T-helper 2 cell (primary cell): ENCODE results near the gene KANSL3.
"Not testable (repeated sequence)": the region's sequence is repeated elsewhere in the genome, so short reads cannot be mapped to it uniquely, and the experiment has no call there.

ENCODE experiments used
- DNase-seq, 5 experiments: peaks; one replicate each; pipeline versions ENCODE4 v3.0.0 to v3.0.0-alpha.2; 2012 to 2022

The KANSL3 gene

DNA sequence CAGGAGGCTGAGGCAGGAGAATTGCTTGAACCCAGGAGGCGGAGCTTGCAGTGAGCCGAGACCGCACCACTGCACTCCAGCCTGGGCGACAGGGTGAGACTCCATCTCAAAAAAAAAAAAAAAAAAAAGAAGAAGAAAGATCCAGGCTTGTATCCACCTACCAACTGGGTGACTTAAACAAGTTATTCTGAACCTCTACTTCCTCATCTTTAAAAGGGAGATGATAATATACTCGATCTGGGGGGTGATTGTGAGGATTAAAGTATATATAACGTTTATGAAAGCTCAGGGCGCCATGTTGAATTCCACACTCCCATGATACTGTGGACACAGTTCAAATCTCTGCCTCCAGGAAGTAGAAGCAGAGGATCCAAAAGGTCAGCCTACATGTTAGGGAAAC lies 16.7 kb upstream of the KANSL3 start:
- not testable (repeated sequence) for DNase-seq

DNA sequence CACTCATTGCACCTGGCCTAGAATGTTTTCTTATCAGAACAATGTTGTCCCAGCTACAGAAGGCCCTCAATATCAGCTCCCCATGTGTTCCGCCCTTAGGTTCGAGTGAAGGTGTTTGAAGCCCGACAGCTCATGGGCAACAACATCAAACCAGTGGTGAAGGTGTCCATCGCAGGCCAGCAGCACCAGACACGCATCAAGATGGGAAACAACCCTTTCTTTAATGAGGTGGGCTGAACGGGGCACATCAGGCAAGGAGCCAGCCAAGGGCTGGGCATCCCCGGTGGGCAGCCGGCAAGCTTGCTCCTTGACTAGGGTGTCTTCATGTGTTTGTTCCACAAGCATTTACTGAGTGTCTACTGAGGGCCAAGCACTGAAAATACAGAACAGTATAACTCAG lies 13.7 kb upstream of the KANSL3 start:
- DNase-seq: no peak

DNA sequence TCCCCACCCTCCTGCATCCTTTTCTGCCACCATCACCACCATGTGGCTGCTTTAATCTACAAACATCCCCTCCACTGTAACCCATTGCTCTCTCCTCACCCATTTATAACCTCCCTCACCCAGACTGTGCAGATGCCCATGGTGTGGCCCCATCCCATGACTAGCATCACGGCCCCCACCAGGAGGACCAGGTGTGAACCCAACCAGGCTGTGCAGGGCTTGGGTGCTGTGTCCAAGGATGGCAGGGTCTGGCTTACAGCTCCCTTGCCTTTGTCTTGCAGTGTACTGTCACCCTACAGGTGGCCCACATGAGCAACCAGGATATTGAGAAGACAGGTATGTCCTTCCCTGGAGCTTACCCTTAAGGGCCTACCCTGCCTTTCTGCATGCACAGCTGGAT lies 11.2 kb upstream of the KANSL3 start:
- no peak for DNase-seq

DNA sequence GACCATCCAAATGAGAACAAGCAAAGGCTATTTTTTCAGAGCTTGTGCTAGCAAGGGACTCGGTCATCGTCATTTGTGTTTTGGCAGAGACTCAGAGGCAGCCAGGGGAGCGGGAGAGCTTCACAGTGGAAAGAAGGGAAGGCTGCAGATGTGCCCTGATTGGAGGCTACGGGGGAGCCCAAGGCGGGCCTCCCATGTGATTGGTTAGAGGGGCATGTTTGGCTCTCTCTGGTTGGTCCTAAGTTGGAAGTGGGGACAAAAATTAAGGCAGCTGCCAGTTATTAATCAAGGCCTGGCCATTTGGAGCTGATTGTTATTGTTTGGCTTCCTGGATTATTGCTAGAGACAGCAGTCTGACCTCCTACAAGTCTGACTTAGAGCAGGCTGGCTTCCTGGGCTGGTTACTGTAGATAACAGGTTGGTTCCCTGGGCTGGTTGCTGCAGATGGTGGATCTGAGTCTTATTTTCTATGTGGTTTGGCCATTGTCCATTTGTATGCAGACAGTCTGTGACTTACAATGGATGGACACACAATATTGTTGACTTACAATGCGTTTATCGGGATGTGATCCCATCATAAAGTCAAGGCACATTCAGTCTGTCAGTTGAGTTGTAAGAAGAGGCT lies 10.3 kb upstream of the KANSL3 start:
- no peak for DNase-seq

DNA sequence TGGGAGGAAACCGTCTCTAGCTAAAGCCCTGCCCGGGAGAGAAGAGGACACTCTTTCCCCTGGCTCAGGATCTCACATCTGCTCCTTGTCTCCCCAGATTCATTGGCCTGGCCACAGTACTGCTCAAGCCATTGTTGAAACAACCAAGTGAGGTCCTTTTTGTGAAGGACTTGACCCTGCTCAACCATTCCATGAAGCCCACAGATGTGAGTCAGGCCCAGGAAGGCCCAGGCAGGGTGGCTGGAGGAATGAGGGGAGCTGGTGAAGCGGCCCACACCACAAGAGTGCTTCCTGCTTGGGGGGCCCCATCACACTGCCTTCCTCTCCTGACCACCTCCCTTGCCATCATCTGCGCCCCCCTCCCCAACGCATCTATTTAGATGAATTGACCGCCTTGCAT lies 9.6 kb upstream of the KANSL3 start:
- DNase-seq: no peak

DNA sequence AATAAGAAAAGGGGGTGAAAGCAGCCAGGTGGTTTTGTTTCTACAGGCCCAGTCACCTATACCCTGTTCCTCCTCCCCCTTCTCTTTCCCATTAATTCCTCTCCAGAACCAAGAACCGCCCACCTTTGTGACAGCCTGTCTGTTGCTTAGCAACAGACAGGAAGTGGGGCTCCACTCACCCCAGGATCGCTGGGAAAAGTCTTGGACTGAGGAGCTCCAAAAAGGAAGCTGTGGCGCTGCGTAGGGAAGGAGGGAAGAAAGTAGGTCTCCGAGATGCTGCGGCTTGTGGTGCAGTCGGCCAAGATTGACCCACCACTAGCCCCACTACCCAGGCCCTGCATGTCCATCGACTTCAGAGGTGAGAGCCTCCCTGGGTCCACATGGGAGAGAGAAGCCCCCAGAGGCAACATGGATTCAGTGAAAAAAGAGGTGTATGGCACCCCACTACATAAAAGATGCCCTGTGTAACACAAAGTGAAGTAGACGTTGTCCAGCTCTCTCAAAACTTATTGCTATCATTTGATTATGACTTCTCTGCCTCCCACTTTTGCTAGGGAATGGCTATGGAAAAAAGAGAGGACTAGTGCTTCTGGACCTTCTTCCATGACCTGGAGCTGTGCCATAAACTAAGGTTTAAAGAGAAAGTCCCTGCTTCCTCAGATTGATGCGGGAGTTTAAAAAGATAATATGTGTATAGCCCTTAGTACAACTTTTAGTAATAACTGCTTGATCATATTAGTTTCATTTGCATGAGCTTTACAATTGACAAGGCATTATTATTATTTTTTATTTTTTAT lies 4.7 kb upstream of the KANSL3 start, which contains the start of gene FER1L5:
TSS of gene FER1L5 (plus strand) at position 201 of the 797 bp plus-strand sequence. CDS start at position 274, 73 bp downstream.
- DNase-seq: no peak

DNA sequence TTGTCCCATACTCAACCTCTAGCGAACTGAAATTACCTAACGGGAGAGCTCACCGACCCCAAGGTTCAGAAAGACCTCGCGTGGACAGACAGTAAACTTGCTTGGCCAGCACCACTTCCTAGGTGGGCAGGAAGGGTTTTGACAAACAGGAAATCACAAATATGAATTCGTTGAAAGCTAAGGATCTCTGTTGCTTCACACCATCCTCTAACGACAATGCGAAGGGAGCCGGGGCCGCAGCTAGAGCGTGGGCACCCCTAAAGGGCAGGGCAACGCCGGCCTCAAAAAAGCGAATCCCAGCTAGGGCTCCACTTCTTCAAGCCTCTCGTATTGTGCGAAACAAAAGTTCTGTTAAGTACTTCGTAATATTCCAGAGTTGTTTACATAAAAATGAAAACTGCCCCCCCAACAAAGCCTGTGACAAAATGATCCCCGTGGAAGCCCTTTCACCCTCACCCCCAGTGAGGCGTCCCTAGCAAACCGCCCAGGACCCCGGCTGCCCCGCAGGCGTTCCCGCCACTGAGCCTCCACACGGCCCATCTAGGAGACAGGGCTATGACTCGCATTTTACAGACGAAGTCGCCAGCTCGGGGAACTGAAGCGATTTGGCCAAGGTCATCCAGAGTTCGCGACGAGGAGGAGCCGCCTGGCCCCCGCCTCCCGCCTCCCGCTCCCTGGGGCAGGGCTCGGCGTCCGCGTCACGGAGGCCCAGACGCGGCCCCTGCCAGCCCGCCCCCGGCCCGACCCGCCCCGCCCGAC lies 548 bp downstream of the KANSL3 start:
- DNase-seq: peak; percentile 72 to 89 (median 79)

DNA sequence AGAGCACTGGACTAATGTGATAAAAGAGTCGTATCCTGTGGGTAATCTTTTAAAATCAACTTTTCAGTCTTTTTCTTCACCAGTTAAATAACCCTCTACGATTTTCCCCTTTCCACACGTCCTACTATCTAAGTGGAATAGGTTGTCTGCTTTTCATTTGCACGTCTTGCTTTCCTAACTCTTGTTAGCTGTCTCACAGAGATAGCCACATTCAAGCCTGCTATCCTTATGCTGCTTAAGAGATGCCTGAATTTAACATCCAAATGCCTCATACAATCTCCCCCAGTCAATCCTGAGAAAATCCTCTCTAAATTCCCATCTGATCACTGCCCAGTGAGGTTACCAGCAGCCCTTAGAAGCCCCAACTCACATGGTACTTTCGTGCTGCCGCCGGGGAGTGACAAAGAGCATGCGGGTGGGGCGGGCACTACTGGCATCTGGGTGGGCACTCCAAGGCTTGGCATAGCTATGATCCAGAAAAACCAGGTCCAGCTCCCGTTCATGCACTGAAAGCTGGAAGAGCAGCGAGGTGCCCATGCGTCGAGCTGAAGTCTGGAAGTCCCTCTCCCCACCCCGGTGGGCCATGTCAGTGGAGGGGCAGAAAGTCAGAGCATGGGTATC lies 1.5 kb downstream of the KANSL3 start:
- DNase-seq: no peak

DNA sequence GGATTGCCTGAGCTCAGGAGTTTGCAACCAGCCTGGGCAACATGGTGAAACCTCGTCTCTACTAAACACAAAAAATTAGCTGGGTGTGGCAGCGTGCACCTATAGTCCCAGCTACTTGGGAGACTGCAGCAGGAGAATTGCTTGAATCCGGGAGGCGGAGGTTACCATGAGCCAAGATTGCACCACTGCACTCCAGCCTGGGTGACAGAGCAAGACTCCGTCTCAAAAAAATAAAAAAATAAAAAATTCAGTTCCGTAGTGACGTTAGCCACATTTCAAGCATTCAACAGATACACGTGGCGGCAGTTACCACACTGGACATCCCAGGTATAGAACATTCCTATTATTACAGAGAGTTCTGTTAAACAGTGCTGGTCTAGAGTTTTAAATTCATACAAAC lies 4.5 kb downstream of the KANSL3 start:
- no peak for DNase-seq

DNA sequence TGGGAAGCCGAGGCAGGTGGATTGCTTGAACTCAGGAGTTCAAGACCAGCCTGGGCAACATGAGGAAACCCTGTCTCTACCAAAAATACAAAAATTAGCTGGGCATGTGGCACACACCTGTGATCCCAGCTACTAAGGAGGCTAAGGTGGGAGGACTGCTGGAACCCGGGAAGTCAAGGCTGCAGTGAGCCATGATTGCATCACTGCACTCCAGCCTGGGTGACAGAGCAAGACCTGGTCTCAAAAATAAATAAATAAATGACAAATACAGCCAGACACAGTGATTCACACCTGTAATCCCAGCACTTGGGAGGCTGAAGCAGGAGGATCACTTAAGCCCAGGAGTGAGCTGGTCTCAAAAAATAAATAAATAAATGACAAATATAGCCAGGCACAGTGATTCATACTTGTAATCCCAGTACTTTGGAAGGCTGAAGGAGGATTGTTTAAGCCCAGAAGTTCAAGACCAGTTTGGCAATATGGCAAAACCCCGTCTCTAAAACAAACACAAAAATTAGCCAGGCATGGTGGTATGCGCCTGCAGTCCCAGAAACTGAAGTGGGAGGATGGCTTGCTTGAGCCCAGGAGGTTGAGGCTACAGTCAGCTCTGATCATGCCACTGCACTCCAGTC lies 6.2 kb downstream of the KANSL3 start:
- no peak for DNase-seq

DNA sequence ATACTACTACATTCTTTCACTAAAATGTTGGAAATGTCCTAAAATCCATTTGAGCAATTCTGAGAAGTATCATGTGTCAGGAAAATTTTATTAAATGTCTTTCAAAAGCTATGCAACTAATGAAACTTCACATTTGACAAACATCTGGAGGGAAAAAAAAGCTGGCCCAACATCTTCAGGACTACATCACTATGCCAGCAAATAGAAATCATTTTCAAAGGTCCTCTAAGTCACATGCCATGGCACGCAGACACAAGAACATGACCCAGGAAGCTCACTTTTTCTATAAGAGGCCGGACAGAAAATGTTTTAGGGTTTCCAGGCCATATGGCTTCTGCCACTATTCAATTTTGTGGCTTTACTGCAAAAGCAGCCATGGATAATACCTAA lies 11.6 kb downstream of the KANSL3 start:
- DNase-seq: no peak

DNA sequence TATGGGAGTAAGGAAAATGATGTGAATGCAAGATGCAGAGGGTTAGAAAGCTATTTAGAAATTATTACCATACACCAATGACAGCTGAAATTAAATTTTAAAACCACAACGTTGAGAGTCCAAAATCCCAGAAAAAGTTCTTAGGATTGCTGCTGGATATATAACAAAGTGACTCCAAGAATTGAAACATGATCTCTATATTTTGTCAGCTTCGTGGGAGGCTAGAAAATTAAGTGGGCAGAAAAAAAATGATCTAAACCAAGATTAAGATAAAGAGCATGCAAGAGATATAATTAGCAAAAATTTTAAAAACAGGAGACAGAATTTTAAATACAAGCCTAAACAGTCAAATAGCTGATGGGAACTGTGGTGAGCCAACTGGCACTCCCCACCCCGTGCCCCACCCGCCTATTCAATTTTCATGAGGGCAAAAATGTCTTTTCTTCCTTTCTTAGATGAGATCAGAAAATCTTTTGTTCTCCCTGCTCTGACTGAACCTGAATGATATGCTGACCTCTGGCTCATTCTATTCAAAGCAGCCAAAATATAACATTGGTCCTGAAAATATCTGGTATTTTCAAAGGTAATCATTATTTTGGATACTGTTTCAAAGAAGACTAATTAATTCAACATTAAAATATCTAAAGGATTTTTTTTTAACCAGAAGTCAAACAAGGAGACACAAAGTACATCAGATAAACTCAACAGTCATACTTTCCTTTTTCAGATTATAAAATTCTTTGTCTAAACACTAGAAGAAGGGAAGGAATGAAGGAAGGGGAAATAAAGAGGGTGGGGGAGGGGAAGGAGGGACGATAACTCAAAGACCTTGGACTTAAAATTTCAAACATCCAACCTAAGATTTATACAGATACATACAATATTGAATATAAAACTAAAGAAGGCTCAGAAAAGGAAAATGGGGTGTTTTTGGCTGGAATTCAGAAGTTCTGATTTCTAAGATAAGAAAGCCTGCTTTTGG lies 12.2 kb downstream of the KANSL3 start:
- DNase-seq: no peak

DNA sequence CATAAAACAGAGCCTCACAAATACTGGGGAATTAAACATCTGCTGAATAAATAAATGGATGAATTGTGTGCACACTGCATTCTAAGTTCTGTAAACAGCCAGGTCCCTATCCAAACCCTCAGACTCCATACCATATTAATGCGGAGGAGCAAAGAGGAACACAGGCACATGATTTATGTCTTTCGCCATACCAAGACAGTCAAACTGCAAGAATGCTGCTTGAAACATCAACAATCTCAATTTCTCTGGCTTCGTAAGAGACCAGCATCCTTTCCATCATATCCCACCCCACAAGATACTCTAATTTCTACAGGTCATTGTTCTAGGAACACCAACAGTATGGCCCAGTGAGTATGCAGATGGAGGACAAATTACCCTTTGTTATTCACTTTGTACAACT lies 15.0 kb downstream of the KANSL3 start:
- no peak for DNase-seq

DNA sequence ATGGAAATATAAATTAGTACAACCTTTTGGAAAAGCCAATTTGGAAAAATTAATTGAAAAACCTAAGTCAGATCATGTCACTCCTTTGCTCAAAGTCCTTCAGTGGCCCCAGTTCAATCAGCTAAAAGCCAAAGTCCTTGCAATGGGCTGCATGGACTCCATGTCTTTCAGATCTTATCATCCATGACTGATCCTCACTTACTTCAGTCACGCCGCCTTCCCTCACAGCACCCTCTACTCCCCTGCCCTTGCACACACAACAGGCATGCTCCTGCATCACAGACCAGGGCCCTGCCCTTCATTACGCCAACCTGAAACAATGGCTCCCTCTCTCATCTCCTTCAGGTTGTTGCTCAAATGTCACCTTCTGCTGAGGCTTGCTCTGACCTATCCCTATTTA lies 15.6 kb downstream of the KANSL3 start:
- no peak for DNase-seq

DNA sequence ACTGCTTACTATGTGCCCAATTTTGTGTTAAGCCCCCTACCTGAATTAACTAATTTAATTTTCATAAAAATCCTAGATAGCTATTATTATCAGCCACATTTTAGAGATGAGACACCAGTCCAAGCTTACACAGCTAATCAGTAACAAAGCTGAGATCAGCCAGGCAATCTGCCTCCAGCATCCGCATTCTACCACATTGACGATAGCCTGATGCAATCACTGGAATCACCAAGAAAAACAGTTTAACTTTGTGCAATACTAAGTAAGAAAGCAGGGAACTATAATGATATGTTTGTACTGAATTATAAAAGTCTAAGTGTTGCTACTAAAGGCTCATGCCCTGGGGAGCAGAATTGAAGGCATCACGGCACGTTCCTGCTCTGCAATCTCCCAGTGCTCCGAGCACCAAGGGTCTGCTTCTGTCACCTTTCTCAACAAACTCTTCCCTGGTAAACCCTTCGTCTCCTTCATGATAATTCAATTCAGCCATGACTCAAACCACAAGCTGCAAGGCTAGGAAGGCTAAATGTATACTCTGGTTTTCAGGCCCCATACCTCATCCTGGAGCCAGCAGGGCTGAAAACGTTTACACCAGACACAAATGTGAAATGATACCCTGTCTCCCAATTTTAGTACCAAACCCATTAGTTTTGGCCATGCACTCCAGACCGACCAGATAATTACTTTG lies 19.4 kb downstream of the KANSL3 start:
- no peak for DNase-seq

DNA sequence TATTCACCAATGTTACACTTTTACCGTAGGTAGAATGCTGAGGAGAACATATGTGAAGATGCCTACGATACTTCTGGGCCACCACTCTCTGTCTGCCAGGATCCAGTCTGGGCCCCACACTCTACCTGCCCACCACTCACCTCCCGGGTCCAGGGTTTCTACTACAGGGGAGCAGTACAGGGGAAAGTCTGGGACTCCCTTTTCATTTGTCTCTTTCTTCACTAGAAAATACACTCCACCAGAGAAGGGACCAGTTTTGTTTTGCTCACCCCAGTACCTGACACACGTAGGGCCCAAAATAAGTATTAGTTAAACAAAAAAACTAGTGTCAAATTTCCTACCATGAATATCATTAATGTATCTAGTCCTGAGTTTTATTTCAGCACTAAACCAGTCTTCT lies 21.1 kb downstream of the KANSL3 start:
- no peak for DNase-seq

DNA sequence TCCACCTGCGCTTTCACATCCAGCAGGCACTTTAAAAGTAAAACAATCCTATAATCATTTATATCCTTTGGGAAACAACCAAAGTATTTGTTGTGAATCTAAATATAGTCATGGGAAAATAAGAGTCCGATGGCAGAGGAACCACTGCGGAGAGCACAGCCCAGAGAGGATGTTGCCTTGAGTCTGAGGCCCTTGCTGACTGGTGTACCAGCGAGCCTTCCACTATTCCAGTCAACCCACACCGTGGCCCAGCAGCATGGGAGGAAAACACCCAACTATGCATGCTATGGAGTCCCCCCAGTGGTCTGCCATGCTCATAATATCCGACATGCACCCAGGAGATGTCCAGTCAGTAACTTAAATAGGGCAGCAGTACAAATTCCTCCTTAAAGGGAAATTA lies 21.6 kb downstream of the KANSL3 start:
- no peak for DNase-seq

DNA sequence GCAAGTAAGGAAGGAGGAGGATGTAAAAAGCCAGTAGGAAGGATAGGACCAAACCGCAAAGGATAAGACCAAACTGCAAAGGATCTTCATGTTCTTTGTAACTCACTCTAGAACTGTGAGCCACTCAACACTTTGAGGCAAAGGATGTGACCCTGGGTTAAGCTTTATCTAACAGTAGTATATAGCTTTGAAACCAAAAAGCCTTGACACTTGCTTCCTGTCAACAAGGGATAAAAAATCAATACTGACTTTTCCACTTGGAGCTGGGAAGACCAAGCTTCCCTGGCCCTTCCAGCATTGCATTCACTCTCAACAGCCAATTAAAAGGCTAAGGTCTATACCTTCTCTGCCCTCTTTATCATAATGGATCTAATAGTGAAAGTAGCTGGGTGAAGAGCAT lies 22.0 kb downstream of the KANSL3 start:
- DNase-seq: no peak

DNA sequence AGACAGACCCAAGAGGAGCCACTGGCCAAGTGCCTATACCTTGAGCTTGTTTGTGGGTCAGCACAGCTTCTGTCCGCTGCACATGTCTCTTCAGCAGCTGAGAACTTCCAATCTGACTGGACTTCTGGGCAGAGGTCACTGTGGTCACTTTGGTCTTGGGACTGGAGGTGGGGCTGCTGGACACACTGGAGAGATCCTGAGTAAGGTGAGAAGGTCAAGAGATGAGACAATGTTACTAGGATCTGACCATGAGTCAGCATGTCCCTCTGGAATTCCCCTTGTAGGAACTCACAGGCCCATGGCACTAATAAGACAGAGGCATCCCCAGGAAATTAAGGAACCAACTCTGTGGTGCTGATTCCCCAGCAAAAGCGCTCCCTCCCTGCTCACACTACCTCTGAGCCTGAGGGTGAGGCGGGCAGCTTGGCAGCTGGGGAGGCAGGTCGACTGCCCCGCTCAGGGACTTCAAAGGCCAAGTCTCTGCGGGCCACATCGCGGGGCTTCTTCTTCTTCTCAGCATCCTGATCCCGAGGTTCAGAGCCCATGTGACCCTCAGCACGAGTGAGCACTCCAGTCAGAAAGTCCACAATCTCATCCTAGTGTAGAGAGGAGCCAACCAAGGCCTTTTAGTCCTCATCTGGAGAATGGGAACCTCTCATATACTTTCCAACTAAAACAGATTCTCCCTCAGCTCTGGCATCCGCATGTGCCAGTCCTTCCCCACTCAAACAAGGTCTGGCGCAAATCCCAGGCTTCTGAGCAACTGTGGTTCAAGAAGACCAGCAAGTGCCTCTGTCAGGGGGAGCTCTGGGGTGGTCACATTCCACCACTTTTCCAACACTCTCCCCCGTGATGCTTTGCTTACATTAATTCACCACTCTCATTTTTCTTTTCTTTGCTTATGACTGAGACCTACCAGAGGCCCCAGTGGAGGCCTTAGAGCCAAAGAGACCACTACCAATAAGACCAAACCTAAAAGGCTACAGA lies 29.4 kb downstream of the KANSL3 start:
- DNase-seq: no peak

DNA sequence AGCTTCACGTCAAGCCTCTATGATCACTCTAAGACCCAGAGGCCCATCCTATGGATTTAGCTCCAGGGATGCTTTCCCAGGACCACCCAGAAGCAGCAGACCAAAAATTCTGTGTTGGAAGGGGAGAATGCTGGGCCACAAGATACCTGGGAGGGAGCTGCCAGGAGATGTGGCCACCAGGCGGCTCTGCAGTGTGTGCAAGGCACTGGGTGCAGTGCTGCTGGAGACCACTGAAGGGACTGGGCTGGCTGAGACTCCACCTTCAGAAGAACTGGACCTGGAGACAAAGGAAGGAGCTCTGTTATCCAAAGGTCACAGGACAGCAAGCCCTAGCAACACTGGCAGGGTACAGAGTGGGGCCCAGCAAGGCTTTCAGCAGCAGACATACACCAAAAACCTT lies 34.0 kb downstream of the KANSL3 start:
- no peak for DNase-seq
